ENCODE data around the gene HCRTR2.

Gene HCRTR2

GRCh38 chr6:55277646-55278045 is 103.3 kb downstream of the HCRTR2 start:
- TF ChIP-seq SPI1 (IDR thresholded peaks at IDR 0.05; ENCODE audit: borderline replicate concordance, low read depth), result no peak
- TF ChIP-seq, protein P1, sequence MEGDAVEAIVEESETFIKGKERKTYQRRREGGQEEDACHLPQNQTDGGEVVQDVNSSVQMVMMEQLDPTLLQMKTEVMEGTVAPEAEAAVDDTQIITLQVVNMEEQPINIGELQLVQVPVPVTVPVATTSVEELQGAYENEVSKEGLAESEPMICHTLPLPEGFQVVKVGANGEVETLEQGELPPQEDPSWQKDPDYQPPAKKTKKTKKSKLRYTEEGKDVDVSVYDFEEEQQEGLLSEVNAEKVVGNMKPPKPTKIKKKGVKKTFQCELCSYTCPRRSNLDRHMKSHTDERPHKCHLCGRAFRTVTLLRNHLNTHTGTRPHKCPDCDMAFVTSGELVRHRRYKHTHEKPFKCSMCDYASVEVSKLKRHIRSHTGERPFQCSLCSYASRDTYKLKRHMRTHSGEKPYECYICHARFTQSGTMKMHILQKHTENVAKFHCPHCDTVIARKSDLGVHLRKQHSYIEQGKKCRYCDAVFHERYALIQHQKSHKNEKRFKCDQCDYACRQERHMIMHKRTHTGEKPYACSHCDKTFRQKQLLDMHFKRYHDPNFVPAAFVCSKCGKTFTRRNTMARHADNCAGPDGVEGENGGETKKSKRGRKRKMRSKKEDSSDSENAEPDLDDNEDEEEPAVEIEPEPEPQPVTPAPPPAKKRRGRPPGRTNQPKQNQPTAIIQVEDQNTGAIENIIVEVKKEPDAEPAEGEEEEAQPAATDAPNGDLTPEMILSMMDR (IDR thresholded peaks at IDR 0.05; ENCODE audit: insufficient read depth, low read length), result no peak
- TF ChIP-seq, protein P2, sequence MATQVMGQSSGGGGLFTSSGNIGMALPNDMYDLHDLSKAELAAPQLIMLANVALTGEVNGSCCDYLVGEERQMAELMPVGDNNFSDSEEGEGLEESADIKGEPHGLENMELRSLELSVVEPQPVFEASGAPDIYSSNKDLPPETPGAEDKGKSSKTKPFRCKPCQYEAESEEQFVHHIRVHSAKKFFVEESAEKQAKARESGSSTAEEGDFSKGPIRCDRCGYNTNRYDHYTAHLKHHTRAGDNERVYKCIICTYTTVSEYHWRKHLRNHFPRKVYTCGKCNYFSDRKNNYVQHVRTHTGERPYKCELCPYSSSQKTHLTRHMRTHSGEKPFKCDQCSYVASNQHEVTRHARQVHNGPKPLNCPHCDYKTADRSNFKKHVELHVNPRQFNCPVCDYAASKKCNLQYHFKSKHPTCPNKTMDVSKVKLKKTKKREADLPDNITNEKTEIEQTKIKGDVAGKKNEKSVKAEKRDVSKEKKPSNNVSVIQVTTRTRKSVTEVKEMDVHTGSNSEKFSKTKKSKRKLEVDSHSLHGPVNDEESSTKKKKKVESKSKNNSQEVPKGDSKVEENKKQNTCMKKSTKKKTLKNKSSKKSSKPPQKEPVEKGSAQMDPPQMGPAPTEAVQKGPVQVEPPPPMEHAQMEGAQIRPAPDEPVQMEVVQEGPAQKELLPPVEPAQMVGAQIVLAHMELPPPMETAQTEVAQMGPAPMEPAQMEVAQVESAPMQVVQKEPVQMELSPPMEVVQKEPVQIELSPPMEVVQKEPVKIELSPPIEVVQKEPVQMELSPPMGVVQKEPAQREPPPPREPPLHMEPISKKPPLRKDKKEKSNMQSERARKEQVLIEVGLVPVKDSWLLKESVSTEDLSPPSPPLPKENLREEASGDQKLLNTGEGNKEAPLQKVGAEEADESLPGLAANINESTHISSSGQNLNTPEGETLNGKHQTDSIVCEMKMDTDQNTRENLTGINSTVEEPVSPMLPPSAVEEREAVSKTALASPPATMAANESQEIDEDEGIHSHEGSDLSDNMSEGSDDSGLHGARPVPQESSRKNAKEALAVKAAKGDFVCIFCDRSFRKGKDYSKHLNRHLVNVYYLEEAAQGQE (IDR thresholded peaks at IDR 0.05; ENCODE audit: insufficient replicate concordance, low read depth), result no peak
- TF ChIP-seq POLR2AphosphoS5 (IDR thresholded peaks at IDR 0.05; ENCODE audit: low read depth), result no peak
- no peak for TF ChIP-seq GABPA (IDR thresholded peaks at IDR 0.05; ENCODE audit: low read depth)
- Histone ChIP-seq H3K4me3 (replicated peaks; ENCODE audit: insufficient read depth, low read length) (no peak overlapping the region), H3K27me3 (ENCODE audit: insufficient read depth, poor library complexity, severe bottlenecking) (no peaks in the 10 kb centered on the region), H3K27ac (replicated peaks) (no peak overlapping the region)
- DNase-seq (ENCODE audit: low read depth in 1 of 2, low spot score in 1 of 2), result no peak

DNA sequence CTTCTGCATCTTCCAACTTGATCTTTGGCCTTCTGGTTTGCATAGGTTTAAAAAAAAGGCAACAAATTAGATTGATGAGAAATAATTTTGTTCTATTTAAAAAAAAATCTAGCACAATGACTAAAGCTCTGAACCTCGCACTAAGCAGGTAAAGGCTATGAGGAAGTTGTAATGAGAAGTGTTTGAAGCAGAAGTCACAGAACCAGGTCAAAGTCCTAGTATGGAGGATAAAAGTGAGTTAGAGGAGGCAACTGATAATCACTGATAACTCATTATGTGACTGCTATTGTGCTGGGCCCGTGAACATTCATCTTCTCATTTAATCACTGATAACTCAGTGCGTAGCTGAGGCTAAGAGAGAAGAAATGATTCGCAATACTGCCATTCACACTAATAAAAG is 106.9 kb downstream of the HCRTR2 start:
- H3K27me3 ChIP-seq (ENCODE audit: insufficient read depth, poor library complexity, severe bottlenecking), result no peaks in the 10 kb centered on the region
- TF ChIP-seq POLR2AphosphoS5 (IDR thresholded peaks at IDR 0.05; ENCODE audit: low read depth) (no peak), SPI1 (IDR thresholded peaks at IDR 0.05; ENCODE audit: borderline replicate concordance, low read depth) (no peak), GABPA (IDR thresholded peaks at IDR 0.05; ENCODE audit: low read depth) (no peak)
- TF ChIP-seq, protein P2 (IDR thresholded peaks at IDR 0.05; ENCODE audit: insufficient replicate concordance, low read depth), result no peak
- TF ChIP-seq, protein P1 (IDR thresholded peaks at IDR 0.05; ENCODE audit: insufficient read depth, low read length), result no peak
- H3K27ac ChIP-seq (replicated peaks), result no peak overlapping the region
- no peak for DNase-seq (ENCODE audit: low read depth in 1 of 2, low spot score in 1 of 2)
- H3K4me3 ChIP-seq (replicated peaks; ENCODE audit: insufficient read depth, low read length), result no peak overlapping the region

- H3K4me3 ChIP-seq (replicated peaks; ENCODE audit: insufficient read depth, low read length), result no peak overlapping the region
- no peaks in the 10 kb centered on the region for H3K27me3 ChIP-seq (ENCODE audit: insufficient read depth, poor library complexity, severe bottlenecking)
- DNase-seq (ENCODE audit: low read depth in 1 of 2, low spot score in 1 of 2), result no peak
- TF ChIP-seq GABPA (IDR thresholded peaks at IDR 0.05; ENCODE audit: low read depth) (no peak), SPI1 (IDR thresholded peaks at IDR 0.05; ENCODE audit: borderline replicate concordance, low read depth) (no peak), POLR2AphosphoS5 (IDR thresholded peaks at IDR 0.05; ENCODE audit: low read depth) (no peak)
- TF ChIP-seq, protein P2 (IDR thresholded peaks at IDR 0.05; ENCODE audit: insufficient replicate concordance, low read depth), result no peak
- TF ChIP-seq, protein P1 (IDR thresholded peaks at IDR 0.05; ENCODE audit: insufficient read depth, low read length), result no peak
- H3K27ac ChIP-seq (replicated peaks), result no peak overlapping the region
These were observed 107.8 kb downstream of the HCRTR2 start for GRCh38 chr6:55282115-55282514.

Data from HL-60 (cell line).